ENCODE results near the gene IQSEC2.

- no peak for TF ChIP-seq EZH2phosphoT487 (IDR thresholded peaks at IDR 0.05; ENCODE audit: insufficient read depth, low read depth)
- no peak for TF ChIP-seq EZH2 (IDR thresholded peaks at IDR 0.05; ENCODE audit: insufficient read depth, poor library complexity, severe bottlenecking)
Measured at GRCh38 chrX:53233536-53233935, 47.8 kb downstream of the IQSEC2 start.
